ENCODE measurements around the gene MIEN1. TPM values are rescaled to one million over a fixed set of nuclear protein-coding genes. Genes with fewer than 3 reads are reported as not detected.

MIEN1 gene
- total and polyA plus RNA-seq, 2 of the 13 experiments (the other 11 are each of a cell fraction or from before 2014, with no cell fraction given): 40.6 to 56.6 TPM

DNA sequence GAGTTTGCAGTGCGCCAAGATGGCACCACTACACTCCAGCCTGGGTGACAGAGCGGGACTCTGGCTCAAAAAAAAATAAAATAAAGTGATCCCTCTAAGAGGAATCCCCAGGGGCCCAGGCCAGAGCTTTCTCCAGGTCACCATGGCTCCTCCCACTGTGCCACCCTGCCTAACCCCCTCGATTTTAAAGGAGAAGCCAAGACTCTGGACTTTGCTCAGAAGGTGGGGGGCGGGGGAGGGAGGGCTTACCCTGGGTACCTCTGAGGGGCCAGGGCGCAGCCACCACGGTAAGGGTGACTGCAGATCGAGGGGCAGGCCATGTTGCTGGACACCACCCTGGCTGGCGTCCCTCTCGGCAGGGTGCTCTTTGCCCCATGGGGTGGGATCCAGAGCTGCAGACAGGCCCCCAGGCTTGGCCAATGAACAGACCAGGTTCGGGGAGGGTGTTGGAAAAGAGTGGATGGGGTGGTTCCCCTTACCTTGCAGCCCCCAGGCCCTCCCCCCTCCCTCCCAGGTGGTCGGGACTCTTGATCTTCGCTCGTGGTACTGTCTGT, 7.0 kb upstream of the MIEN1 start (continued):
- TF ChIP-seq, protein P1, sequence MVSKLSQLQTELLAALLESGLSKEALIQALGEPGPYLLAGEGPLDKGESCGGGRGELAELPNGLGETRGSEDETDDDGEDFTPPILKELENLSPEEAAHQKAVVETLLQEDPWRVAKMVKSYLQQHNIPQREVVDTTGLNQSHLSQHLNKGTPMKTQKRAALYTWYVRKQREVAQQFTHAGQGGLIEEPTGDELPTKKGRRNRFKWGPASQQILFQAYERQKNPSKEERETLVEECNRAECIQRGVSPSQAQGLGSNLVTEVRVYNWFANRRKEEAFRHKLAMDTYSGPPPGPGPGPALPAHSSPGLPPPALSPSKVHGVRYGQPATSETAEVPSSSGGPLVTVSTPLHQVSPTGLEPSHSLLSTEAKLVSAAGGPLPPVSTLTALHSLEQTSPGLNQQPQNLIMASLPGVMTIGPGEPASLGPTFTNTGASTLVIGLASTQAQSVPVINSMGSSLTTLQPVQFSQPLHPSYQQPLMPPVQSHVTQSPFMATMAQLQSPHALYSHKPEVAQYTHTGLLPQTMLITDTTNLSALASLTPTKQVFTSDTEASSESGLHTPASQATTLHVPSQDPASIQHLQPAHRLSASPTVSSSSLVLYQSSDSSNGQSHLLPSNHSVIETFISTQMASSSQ (IDR thresholded peaks at IDR 0.05; ENCODE audit: low read depth): no peak
- TF ChIP-seq, protein P1 (CRISPR knock-in tag; IDR thresholded peaks at IDR 0.05; ENCODE audit: borderline replicate concordance): 0 out of 2 replicates have a peak, but pooled peaks have one; percentile 9
- TF ChIP-seq HNF4G (IDR thresholded peaks at IDR 0.05; ENCODE audit: borderline replicate concordance, low read depth, low read length) (peak; percentile 54), HNF4G (CRISPR knock-in tag; IDR thresholded peaks at IDR 0.05; ENCODE audit: borderline replicate concordance, low read depth) (peak; percentile 12; the same call in 1 of the 2 replicates), POLR2A (IDR thresholded peaks at IDR 0.05; ENCODE audit: insufficient read depth in 1 of 2, low read depth in 2 of 2, low read length in 2 of 2) (peak; percentile 49 to 77; a peak in 3 of 4 replicates), HOXA3 (CRISPR knock-in tag; IDR thresholded peaks at IDR 0.05) (peak; percentile 44; the same call in 1 of the 2 replicates), ZNF160 (CRISPR knock-in tag; IDR thresholded peaks at IDR 0.05) (0 out of 2 replicates have a peak, but pooled peaks have one; percentile 31), ZBTB7B (CRISPR knock-in tag; IDR thresholded peaks at IDR 0.05) (peak; percentile 54), ZNF660 (CRISPR knock-in tag; IDR thresholded peaks at IDR 0.05; ENCODE audit: borderline replicate concordance, low read depth) (0 out of 2 replicates have a peak, but pooled peaks have one; percentile 57), PAX8 (CRISPR knock-in tag; IDR thresholded peaks at IDR 0.05; ENCODE audit: borderline replicate concordance) (peak; percentile 12; the same call in 1 of the 2 replicates), TGIF2 (CRISPR knock-in tag; IDR thresholded peaks at IDR 0.05) (peak; percentile 41; the same call in 1 of the 2 replicates), NFKBIZ (CRISPR knock-in tag; IDR thresholded peaks at IDR 0.05) (0 out of 2 replicates have a peak, but pooled peaks have one; percentile 30), ZNF510 (CRISPR knock-in tag; IDR thresholded peaks at IDR 0.05; ENCODE audit: low read depth) (0 out of 2 replicates have a peak, but pooled peaks have one; percentile 16), NR2F1 (CRISPR knock-in tag; IDR thresholded peaks at IDR 0.05) (no peak), CREB1 (IDR thresholded peaks at IDR 0.05) (no peak), CREB1 (CRISPR knock-in tag; IDR thresholded peaks at IDR 0.05) (no peak), ZNF768 (CRISPR knock-in tag; IDR thresholded peaks at IDR 0.05) (peak; percentile 37; the same call in 1 of the 2 replicates), NCOA1 (CRISPR knock-in tag; IDR thresholded peaks at IDR 0.05) (0 out of 2 replicates have a peak, but pooled peaks have one; percentile 16), LCORL (IDR thresholded peaks at IDR 0.05) (no peak), LCORL (CRISPR knock-in tag; IDR thresholded peaks at IDR 0.05) (peak; percentile 56; the same call in 1 of the 2 replicates), NAIF1 (CRISPR knock-in tag; IDR thresholded peaks at IDR 0.05; ENCODE audit: borderline replicate concordance) (peak; percentile 18; the same call in 1 of the 2 replicates), TCF7 (IDR thresholded peaks at IDR 0.05; ENCODE audit: low read depth) (0 out of 2 replicates have a peak, but pooled peaks have one; percentile 31)
- TF ChIP-seq, protein P2, sequence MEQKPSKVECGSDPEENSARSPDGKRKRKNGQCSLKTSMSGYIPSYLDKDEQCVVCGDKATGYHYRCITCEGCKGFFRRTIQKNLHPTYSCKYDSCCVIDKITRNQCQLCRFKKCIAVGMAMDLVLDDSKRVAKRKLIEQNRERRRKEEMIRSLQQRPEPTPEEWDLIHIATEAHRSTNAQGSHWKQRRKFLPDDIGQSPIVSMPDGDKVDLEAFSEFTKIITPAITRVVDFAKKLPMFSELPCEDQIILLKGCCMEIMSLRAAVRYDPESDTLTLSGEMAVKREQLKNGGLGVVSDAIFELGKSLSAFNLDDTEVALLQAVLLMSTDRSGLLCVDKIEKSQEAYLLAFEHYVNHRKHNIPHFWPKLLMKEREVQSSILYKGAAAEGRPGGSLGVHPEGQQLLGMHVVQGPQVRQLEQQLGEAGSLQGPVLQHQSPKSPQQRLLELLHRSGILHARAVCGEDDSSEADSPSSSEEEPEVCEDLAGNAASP (CRISPR knock-in tag; IDR thresholded peaks at IDR 0.05; ENCODE audit: borderline replicate concordance): 0 out of 2 replicates have a peak, but pooled peaks have one; percentile 20
- TF ChIP-seq, protein P3, sequence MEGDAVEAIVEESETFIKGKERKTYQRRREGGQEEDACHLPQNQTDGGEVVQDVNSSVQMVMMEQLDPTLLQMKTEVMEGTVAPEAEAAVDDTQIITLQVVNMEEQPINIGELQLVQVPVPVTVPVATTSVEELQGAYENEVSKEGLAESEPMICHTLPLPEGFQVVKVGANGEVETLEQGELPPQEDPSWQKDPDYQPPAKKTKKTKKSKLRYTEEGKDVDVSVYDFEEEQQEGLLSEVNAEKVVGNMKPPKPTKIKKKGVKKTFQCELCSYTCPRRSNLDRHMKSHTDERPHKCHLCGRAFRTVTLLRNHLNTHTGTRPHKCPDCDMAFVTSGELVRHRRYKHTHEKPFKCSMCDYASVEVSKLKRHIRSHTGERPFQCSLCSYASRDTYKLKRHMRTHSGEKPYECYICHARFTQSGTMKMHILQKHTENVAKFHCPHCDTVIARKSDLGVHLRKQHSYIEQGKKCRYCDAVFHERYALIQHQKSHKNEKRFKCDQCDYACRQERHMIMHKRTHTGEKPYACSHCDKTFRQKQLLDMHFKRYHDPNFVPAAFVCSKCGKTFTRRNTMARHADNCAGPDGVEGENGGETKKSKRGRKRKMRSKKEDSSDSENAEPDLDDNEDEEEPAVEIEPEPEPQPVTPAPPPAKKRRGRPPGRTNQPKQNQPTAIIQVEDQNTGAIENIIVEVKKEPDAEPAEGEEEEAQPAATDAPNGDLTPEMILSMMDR (CRISPR knock-in tag; IDR thresholded peaks at IDR 0.05): peak; percentile 6; the same call in 1 of the 2 replicates

All from HepG2 (cell line).